Lower leg skin (tissue), 4 donors: Measurements from ENCODE around the gene SIAH2. TPM values are rescaled to one million over a fixed set of nuclear protein-coding genes. Genes with fewer than 3 reads are reported as not detected.
"Not testable (repeated sequence)": the region's sequence is repeated elsewhere in the genome, so short reads cannot be mapped to it uniquely, and the experiment has no call there.

Experiments used
- DNase-seq, 2 donors: peaks; one replicate each; pipeline ENCODE4 v3.0.0-alpha.2; 2019; ENCODE audit warnings: low spot score in 2 of 2
- H3K4me3 ChIP-seq: fragments of 200-600 bp; sonication (generic); 2 replicates; pipeline ENCODE4 v1.5.1; 2017; ENCODE audit warnings: mild to moderate bottlenecking, low read depth; ENCODE audit not compliant: poor library complexity, severe bottlenecking
- CTCF ChIP-seq, 3 donors: fragments of 450-650 bp; IDR thresholded peaks; one replicate each; pipeline ENCODE4 v1.5.1; 2016; ENCODE audit warnings: antibody characterized with exemption in 3 of 3, mild to moderate bottlenecking in 3 of 3, moderate library complexity in 2 of 3
- POLR2A ChIP-seq, 2 donors: fragments of 450-650 bp; IDR thresholded peaks; one replicate each; pipeline ENCODE4 v1.6.1; 2016 to 2017; ENCODE audit warnings: antibody characterized with exemption in 2 of 2, mild to moderate bottlenecking in 1 of 2, moderate library complexity in 1 of 2
- WGBS, 2 donors: methylation state at CpG; one replicate each; pipeline ENCODE4 v1.1.5; 2018; 5-methylcytosine and 5-hydroxymethylcytosine counted together
- intact Hi-C: fragments of 100-400 bp; cut with DNase I; formaldehyde crosslinking; loops from one replicate; pipeline ENCODE4 v1.15.0; 2023; ENCODE audit warnings: low total_unique reads
- total RNA-seq, 4 donors: library from RNA; depleted of rRNA; stranded (reverse); fragments of >200 nt; gene quantifications; one replicate each; pipeline ENCODE4 v1.1.0, GENCODE V29; 2016

Gene SIAH2
- total RNA-seq, 4 donors from 2014 or later = 78.5 to 117 (median 94.6) TPM

DNA sequence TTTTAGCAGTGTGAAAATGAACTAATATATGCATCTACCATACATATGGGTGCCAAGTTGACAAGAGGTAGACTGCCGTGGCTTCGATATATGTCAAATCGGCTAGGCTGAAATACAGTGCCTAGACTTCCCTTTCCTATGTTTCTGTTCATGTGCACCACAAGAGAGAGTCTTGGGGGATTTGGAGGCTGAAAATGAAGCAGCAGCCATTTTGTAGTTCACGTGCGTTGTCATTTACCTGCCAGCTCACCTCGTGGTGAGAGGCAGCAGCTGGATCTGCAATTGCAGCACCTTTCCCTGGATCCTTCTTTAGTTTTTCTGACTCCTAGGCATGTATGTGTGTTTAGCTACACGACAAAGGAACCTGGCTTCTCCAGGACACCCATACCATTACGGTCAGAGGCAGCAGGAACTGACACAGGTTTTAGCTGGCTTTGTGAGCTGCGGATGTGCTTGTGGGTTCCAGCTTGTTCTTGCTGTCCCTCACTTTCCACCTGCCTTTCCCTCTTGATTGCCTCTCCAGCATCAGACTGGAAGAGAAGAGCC is 40.5 kb upstream of the SIAH2 start:
- TF ChIP-seq POLR2A (IDR thresholded peaks at IDR 0.05) (no peak), CTCF (IDR thresholded peaks at IDR 0.05) (no peak)
- no peak for DNase-seq
- intact Hi-C loops = no loop called here
- no peak overlapping the region for H3K4me3 ChIP-seq
- WGBS, 2 donors = 83 to 92% methylated on average over 9 of the region's 9 CpGs

DNA sequence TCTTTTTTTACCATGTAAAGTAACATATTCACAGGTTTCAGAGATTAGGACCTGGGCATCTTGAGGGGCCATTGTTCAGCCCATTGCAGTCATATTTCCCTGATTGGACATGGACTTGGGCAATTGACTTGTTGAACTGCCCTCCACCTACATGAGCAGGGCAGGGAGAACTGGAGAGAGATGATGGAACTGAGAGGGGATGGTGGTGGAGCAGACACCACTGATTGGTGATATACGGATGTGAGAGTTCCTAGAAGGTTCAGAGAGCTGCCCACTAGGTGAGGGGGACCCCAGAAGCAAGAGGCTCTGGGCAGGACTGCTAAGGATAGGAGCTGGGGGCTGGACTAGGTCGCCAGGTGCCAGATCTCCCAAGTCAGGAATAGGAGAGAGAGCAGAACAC is 37.8 kb upstream of the SIAH2 start:
- 70 to 83% methylated on average over 2 of the region's 2 CpGs for WGBS, 2 donors
- intact Hi-C loops = no loop called here
- TF ChIP-seq POLR2A (IDR thresholded peaks at IDR 0.05) = no peak
- no peak for TF ChIP-seq CTCF (IDR thresholded peaks at IDR 0.05)

DNA sequence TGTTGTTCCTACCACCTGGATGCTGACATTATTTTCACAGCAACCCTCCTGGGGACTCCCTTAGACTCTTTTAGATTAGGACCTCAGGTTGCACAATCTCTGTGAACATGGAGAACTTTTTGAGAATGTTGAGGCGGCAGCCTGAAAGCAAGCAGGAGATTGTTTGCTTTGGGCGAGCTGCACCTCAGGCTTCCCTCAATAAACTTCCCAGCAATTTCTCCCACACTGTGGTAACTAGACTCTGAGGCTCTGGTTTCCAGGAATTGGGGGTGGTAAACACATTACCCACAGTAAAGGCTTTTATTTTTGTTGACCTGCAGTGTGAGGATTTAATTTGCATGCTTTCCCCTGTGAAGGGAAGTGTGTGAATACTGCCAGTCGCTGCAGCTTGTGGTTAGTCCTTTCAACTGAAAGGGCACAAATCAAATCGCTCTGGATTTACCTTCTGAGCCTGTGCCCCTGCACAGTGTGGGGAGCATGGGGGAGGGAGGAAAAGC is 35.2 kb upstream of the SIAH2 start:
- TF ChIP-seq CTCF (IDR thresholded peaks at IDR 0.05) = no peak
- TF ChIP-seq POLR2A (IDR thresholded peaks at IDR 0.05) = no peak
- DNase-seq = no peak
- intact Hi-C loops = no loop called here
- 19 to 20% methylated on average over 4 of the region's 4 CpGs for WGBS, 2 donors
- no peak overlapping the region for H3K4me3 ChIP-seq

More for the DNA sequence above, 37.8 kb upstream of the SIAH2 start:
- no peak for DNase-seq
- no peak overlapping the region for H3K4me3 ChIP-seq

GRCh38 chr3:150797155-150797554 is 34.2 kb upstream of the SIAH2 start:
- intact Hi-C loops = no loop called here
- H3K4me3 ChIP-seq = no peak overlapping the region
- 90 to 98% methylated on average over 2 of the region's 2 CpGs for WGBS, 2 donors
- DNase-seq = no peak
- TF ChIP-seq CTCF (IDR thresholded peaks at IDR 0.05) (no peak), POLR2A (IDR thresholded peaks at IDR 0.05) (no peak)

- intact Hi-C loops, DNase-seq, H3K4me3 ChIP-seq: not testable (repeated sequence)
- 85 to 87% methylated on average over 2 of the region's 2 CpGs for WGBS, 2 donors
Measured at GRCh38 chr3:150796527-150796926, 33.6 kb upstream of the SIAH2 start.

DNA sequence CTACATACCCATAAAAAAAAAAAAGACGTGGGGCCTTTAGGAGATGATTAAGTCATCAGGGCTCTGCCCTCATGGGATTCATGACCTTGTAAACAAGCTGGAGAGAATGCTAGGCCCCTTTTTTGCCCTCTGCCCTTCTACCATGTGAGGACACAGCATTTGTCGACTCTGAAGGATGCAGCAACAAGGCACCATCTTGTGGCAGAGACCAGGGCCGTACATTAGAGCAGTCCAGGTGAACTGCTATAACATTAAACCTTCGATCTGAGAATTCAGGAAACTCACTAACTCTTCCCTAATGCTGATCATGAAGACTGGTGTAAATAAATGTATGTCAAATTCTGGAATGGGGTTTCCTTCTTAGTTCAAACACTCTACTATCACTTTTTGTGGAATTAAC is 30.7 kb upstream of the SIAH2 start:
- intact Hi-C loops = loop anchor here (5.0 kb wide), 1 partner anchor 354 kb away; no protein-coding TSS in a partner anchor
- no peak overlapping the region for H3K4me3 ChIP-seq
- 78 to 88% methylated on average over 4 of the region's 4 CpGs for WGBS, 2 donors
- DNase-seq = no peak
- TF ChIP-seq CTCF (IDR thresholded peaks at IDR 0.05) (no peak), POLR2A (IDR thresholded peaks at IDR 0.05) (no peak)
